A673 (cell line): ENCODE results near the gene INAVA. TPM values are rescaled to one million over a fixed set of nuclear protein-coding genes. Genes with fewer than 3 reads are reported as not detected.

ENCODE experiments used
- BruUV-seq: library from RNA; stranded (reverse); fragments of 400-500 nt; replicated peaks from 2 replicates; lab custom pipeline; 2021; lab: Mats Ljungman, UMichigan
- CTCF ChIA-PET: fragments of 300-600 bp; sonication (Branson Sonifier 250); formaldehyde crosslinking; loops from one replicate; lab custom pipeline; 2022; ENCODE audit warnings: antibody characterized with exemption; lab: Charles Lee
- POLR2A ChIA-PET: fragments of 300-600 bp; sonication (Branson Sonifier 250); formaldehyde crosslinking; loops from one replicate; lab custom pipeline; 2022; ENCODE audit warnings: antibody characterized with exemption; ENCODE audit not compliant: low non-redundant PET; lab: Charles Lee
- DNase-seq: peaks from one replicate; pipeline ENCODE4 v3.0.0-alpha.2; 2015; ENCODE audit warnings: low spot score
- H3K27ac ChIP-seq: fragments of 200-600 bp; sonication (generic); 2 replicates; pipeline ENCODE4 v1.5.1; 2016; ENCODE audit warnings: mixed run types, low read depth, mild to moderate bottlenecking, mixed read lengths, antibody characterized with exemption, low read length; ENCODE audit not compliant: poor library complexity, severe bottlenecking
- H3K27me3 ChIP-seq: fragments of 200-600 bp; sonication (generic); replicated peaks from 2 replicates; pipeline ENCODE4 v1.6.1; 2017; ENCODE audit warnings: mixed run types, low read depth, mild to moderate bottlenecking, mixed read lengths, antibody characterized with exemption, low read length; ENCODE audit not compliant: insufficient read depth, poor library complexity
- H3K36me3 ChIP-seq: fragments of 200-600 bp; sonication (generic); 2 replicates; pipeline ENCODE4 v1.6.1; 2016; ENCODE audit warnings: mixed run types, mild to moderate bottlenecking, mixed read lengths, antibody characterized with exemption, low read length; ENCODE audit not compliant: insufficient read depth, poor library complexity, severe bottlenecking
- H3K4me1 ChIP-seq: fragments of 200-600 bp; sonication (generic); 2 replicates; pipeline ENCODE4 v1.6.1; 2017; ENCODE audit warnings: mixed run types, mild to moderate bottlenecking, mixed read lengths, antibody characterized with exemption, low read length; ENCODE audit not compliant: insufficient read depth, poor library complexity, severe bottlenecking
- H3K4me3 ChIP-seq: fragments of 200-600 bp; sonication (generic); 2 replicates; pipeline ENCODE4 v1.5.1; 2016; ENCODE audit warnings: low read depth, mixed run types, mild to moderate bottlenecking, mixed read lengths, low read length; ENCODE audit not compliant: poor library complexity, severe bottlenecking
- H3K9me3 ChIP-seq: fragments of 200-600 bp; sonication (generic); 2 replicates; pipeline ENCODE4 v1.6.1; 2016; ENCODE audit warnings: mixed run types, low read depth, mild to moderate bottlenecking, mixed read lengths, antibody characterized with exemption, low read length; ENCODE audit not compliant: poor library complexity, severe bottlenecking
- EZH2 ChIP-seq: fragments of 200-600 bp; sonication (generic); IDR thresholded peaks from 2 replicates; pipeline ENCODE4 v1.6.1; 2017; ENCODE audit warnings: borderline replicate concordance, low read depth, mild to moderate bottlenecking, mixed read lengths, antibody characterized with exemption, low read length; ENCODE audit not compliant: poor library complexity, severe bottlenecking
- intact Hi-C: fragments of 100-400 bp; cut with micrococcal nuclease; formaldehyde crosslinking; loops from one replicate; pipeline ENCODE4 v1.10.0; 2022; ENCODE audit not compliant: unreplicated experiment
- total RNA-seq: library from RNA; stranded (reverse); gene quantifications from 2 replicates; pipeline ENCODE4 v1.2.3, GENCODE V29; 2021
- TF ChIP-seq, protein P1 (sequence below): fragments of 300-800, 200-600 bp; sonication (generic); conservative IDR thresholded peaks from 2 replicates; pipeline ENCODE4 v1.5.1; 2017; ENCODE audit warnings: low read depth, mild to moderate bottlenecking, antibody characterized with exemption, low read length, moderate library complexity, mixed read lengths

INAVA gene
- total RNA-seq, 1 experiment from 2014 or later = 0.45 TPM

DNA sequence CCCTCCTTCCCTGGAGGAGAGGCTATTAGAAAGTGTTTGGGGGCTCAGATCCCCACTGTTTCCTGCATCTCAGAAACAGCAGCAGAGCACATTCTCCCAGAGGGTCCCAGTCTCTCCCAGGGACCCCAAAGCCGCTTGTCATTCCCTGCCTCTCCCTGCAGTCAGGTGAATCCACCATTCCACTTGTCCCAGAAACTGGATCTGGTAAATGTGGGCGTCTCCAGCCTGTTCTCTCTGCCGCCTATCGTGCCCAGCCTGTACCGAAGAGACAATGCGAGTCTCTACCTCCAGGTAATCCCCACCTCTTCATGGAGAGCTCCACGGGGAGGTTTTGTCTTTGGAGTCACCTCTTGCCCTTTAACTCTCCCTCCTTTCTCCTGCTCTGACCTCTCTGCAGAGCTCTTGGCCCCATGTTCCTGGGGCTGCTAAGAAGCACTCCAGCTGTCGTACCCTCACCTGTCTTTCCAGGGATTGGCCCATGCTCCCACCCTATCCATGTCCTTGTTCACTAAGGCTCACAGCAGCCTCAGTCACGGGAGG lies 26.9 kb downstream of the INAVA start:
- ChIA-PET CTCF (interaction anchor here (0.6 kb wide), 1 partner anchor 192 kb away, joined by 3 read pairs; no protein-coding TSS in a partner anchor), POLR2A (no interaction called here)
- no peaks in the 10 kb centered on the region for H3K9me3 ChIP-seq
- no peaks in the 10 kb centered on the region for H3K36me3 ChIP-seq
- H3K4me1 ChIP-seq = no peaks in the 10 kb centered on the region
- BruUV-seq = no TSS peak
- intact Hi-C loops = no loop called here
- H3K27me3 ChIP-seq = no peaks in the 10 kb centered on the region
- H3K27ac ChIP-seq = no peak overlapping the region
- no peak overlapping the region for H3K4me3 ChIP-seq
- DNase-seq = no peak
- TF ChIP-seq EZH2 = no peak
- TF ChIP-seq, protein P1, sequence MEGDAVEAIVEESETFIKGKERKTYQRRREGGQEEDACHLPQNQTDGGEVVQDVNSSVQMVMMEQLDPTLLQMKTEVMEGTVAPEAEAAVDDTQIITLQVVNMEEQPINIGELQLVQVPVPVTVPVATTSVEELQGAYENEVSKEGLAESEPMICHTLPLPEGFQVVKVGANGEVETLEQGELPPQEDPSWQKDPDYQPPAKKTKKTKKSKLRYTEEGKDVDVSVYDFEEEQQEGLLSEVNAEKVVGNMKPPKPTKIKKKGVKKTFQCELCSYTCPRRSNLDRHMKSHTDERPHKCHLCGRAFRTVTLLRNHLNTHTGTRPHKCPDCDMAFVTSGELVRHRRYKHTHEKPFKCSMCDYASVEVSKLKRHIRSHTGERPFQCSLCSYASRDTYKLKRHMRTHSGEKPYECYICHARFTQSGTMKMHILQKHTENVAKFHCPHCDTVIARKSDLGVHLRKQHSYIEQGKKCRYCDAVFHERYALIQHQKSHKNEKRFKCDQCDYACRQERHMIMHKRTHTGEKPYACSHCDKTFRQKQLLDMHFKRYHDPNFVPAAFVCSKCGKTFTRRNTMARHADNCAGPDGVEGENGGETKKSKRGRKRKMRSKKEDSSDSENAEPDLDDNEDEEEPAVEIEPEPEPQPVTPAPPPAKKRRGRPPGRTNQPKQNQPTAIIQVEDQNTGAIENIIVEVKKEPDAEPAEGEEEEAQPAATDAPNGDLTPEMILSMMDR = no peak

DNA sequence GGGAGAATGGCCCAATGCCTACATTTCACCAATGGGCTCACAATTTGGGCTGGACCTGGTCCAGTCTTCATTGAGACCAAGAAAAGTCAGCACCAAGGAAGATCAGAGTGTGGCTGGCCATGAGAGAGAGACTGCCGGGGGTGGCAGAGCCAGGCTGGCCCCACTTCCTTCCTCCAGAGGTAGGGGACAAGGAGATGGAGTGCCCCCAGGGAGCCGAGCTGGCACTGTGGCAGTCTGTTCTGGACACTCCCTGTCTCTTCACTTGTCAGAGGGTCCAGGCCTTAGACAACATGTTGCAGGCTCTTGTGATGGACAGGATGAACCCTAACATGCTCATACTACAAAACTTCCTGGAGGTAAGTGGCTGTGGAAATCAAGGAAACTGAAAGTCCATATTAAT lies 27.7 kb downstream of the INAVA start:
- H3K36me3 ChIP-seq = no peaks in the 10 kb centered on the region
- no TSS peak for BruUV-seq
- H3K4me3 ChIP-seq = no peak overlapping the region
- no peaks in the 10 kb centered on the region for H3K9me3 ChIP-seq
- TF ChIP-seq, protein P1 = no peak
- no peak for TF ChIP-seq EZH2
- no peaks in the 10 kb centered on the region for H3K27me3 ChIP-seq
- DNase-seq = no peak
- ChIA-PET CTCF (no interaction called here), POLR2A (no interaction called here)
- intact Hi-C loops = no loop called here
- H3K4me1 ChIP-seq = no peaks in the 10 kb centered on the region
- H3K27ac ChIP-seq = no peak overlapping the region

DNA sequence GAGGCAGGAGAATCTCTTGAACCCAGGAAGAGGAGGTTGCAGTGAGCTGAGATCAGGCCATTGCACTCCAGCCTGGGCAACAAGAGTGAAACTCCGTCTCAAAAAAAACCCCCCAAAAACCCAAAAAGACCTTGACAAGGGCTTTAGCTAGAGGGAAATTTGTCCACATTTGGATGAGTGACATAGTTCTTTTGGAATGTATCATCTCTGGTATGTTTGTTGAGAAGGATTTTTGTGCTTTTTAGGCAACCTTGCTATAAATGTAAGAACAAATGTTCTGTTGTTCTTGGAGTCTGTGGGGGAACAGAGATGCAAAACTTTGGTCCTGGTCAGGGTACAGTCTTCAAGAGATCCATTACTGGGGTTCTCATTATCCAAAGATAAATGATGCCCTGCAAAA lies 28.9 kb downstream of the INAVA start:
- BruUV-seq = no TSS peak
- no peak overlapping the region for H3K4me3 ChIP-seq

More for the DNA sequence above, 28.9 kb downstream of the INAVA start:
- Histone ChIP-seq H3K9me3 (no peaks in the 10 kb centered on the region), H3K4me1 (no peaks in the 10 kb centered on the region), H3K36me3 (no peaks in the 10 kb centered on the region), H3K27ac (no peak overlapping the region), H3K27me3 (no peaks in the 10 kb centered on the region)
- ChIA-PET POLR2A (interaction anchor here (0.6 kb wide), 1 partner anchor 1087 kb away, joined by 4 read pairs; no protein-coding TSS in a partner anchor), CTCF (no interaction called here)
- TF ChIP-seq EZH2 = no peak
- TF ChIP-seq, protein P1 = no peak
- intact Hi-C loops = no loop called here
- no peak for DNase-seq
